Brain microvascular endothelial cell (primary cell): Measurements from ENCODE around the gene DDX24.

Source experiments
- DNase-seq: peaks from one replicate; pipeline ENCODE4 v3.0.0-alpha.2; 2020
- H3K27ac ChIP-seq: fragments of 250-450 bp; sonication (Bioruptor Pico); 2 replicates; pipeline ENCODE4 v1.5.1; 2020; ENCODE audit warnings: mild to moderate bottlenecking, moderate library complexity
- H3K27me3 ChIP-seq: fragments of 250-450 bp; sonication (Bioruptor Pico); replicated peaks from 2 replicates; pipeline ENCODE4 v1.5.1; 2020; ENCODE audit warnings: mild to moderate bottlenecking
- H3K36me3 ChIP-seq: fragments of 250-450 bp; sonication (Bioruptor Pico); replicated peaks from 2 replicates; pipeline ENCODE4 v1.5.1; 2020; ENCODE audit warnings: mild to moderate bottlenecking
- H3K4me3 ChIP-seq: 2 replicates; pipeline ENCODE4 v1.5.1; 2011; ENCODE audit warnings: low read depth, mild to moderate bottlenecking, control low read depth, low read length, moderate library complexity
- CTCF ChIP-seq: IDR thresholded peaks from 2 replicates; pipeline ENCODE4 v1.5.1; 2011; ENCODE audit warnings: low read depth, mild to moderate bottlenecking, moderate library complexity, low read length, control low read depth, inconsistent platforms; ENCODE audit errors: missing control alignments
- in situ Hi-C: cut with HindIII; loops from 2 replicates; pipeline ENCODE4 v1.10.0; 2017; ENCODE audit warnings: low sequenced_read_pairs, low pct_ligation_motif_present

DDX24 gene

GRCh38 chr14:94080621-94081385 is at the start of gene DDX24, which contains the start of gene IFI27L1:
Gene DDX24, minus strand, starts transcription at chr14:94081202. Its CDS starts 1,460 bp downstream, at chr14:94079742.
Gene IFI27L1, plus strand, starts transcription at chr14:94081310. Its CDS starts 15,628 bp downstream, at chr14:94096938.
- no peaks in the 10 kb centered on the region for H3K27me3 ChIP-seq
- DNase-seq = peak; percentile 93
- in situ Hi-C loops = no loop called here
- no peak for TF ChIP-seq CTCF
- peak within 1 kb of the TSS; percentile 78 for H3K27ac ChIP-seq
- H3K36me3 ChIP-seq = peaks cover 13% of the 10 kb centered on the region
- peak within 1 kb of the TSS; percentile 80 for H3K4me3 ChIP-seq

GRCh38 chr14:94129758-94130414 is 48.9 kb upstream of the DDX24 start:
- DNase-seq = peak; percentile 35
- Histone ChIP-seq H3K27ac (no peak overlapping the region), H3K27me3 (no peaks in the 10 kb centered on the region), H3K36me3 (no peaks in the 10 kb centered on the region), H3K4me3 (peak overlapping the region; percentile 70)
- in situ Hi-C loops = no loop called here
- TF ChIP-seq CTCF = no peak

GRCh38 chr14:94129111-94129757 is 48.2 kb upstream of the DDX24 start, which contains the start of gene IFI27L2:
Gene IFI27L2, minus strand, starts transcription at chr14:94129604. Its CDS starts 40 bp downstream, at chr14:94129564.
- Histone ChIP-seq H3K27ac (peak within 1 kb of the TSS; percentile 3), H3K4me3 (peak within 1 kb of the TSS; percentile 70), H3K27me3 (no peaks in the 10 kb centered on the region), H3K36me3 (no peaks in the 10 kb centered on the region)
- DNase-seq = peak; percentile 78
- in situ Hi-C loops = no loop called here
- TF ChIP-seq CTCF = peak; percentile 39

GRCh38 chr14:94128216-94128839 is 47.3 kb upstream of the DDX24 start:
- no peaks in the 10 kb centered on the region for H3K27me3 ChIP-seq
- H3K4me3 ChIP-seq = no peak overlapping the region
- no peak for DNase-seq
- no peaks in the 10 kb centered on the region for H3K36me3 ChIP-seq
- in situ Hi-C loops = no loop called here
- H3K27ac ChIP-seq = no peak overlapping the region
- no peak for TF ChIP-seq CTCF

- no peak overlapping the region for H3K4me3 ChIP-seq
- no peak for DNase-seq
- no peaks in the 10 kb centered on the region for H3K27me3 ChIP-seq
- no peaks in the 10 kb centered on the region for H3K36me3 ChIP-seq
- in situ Hi-C loops = no loop called here
- no peak for TF ChIP-seq CTCF
- no peak overlapping the region for H3K27ac ChIP-seq
Measured at GRCh38 chr14:94127330-94127729, 46.3 kb upstream of the DDX24 start.
